Effector CD8-positive, alpha-beta T cell (primary cell): Measurements from ENCODE around the gene MAP2K3.

ENCODE experiments used
- DNase-seq: peaks from one replicate; lab custom pipeline; 2025; lab: John Stamatoyannopoulos, UW
- total RNA-seq, 4 experiments: gene quantifications; one replicate each; lab custom pipeline; 2026; lab: John Stamatoyannopoulos, UW

Gene MAP2K3
- 52.7 to 123 (median 71.9) reads per million in 4 experiments for total RNA-seq

- DNase-seq = peak; percentile 92
Measured at GRCh38 chr17:21284319-21285163, at the start of gene MAP2K3. Gene MAP2K3, plus strand, starts transcription at chr17:21284711. Its CDS starts 210 bp downstream, at chr17:21284921.

GRCh38 chr17:21235921-21236320 lies 48.6 kb upstream of the MAP2K3 start:
- DNase-seq = no peak

GRCh38 chr17:21239680-21240368 lies 44.7 kb upstream of the MAP2K3 start:
- DNase-seq = no peak

- no peak for DNase-seq
Measured at GRCh38 chr17:21240369-21241055, 44.0 kb upstream of the MAP2K3 start.

- DNase-seq = no peak
Measured at GRCh38 chr17:21241564-21241963, 42.9 kb upstream of the MAP2K3 start.

GRCh38 chr17:21242026-21242697 lies 42.3 kb upstream of the MAP2K3 start:
- DNase-seq = no peak

- no peak for DNase-seq
Measured at GRCh38 chr17:21242780-21243515, 41.6 kb upstream of the MAP2K3 start.

GRCh38 chr17:21243516-21244303 lies 40.8 kb upstream of the MAP2K3 start:
- no peak for DNase-seq

GRCh38 chr17:21245639-21246084 lies 38.8 kb upstream of the MAP2K3 start:
- DNase-seq = no peak

- DNase-seq = no peak
Measured at GRCh38 chr17:21246698-21247097, 37.8 kb upstream of the MAP2K3 start.

- no peak for DNase-seq
Measured at GRCh38 chr17:21247552-21248258, 36.8 kb upstream of the MAP2K3 start.

GRCh38 chr17:21248500-21248899 lies 36.0 kb upstream of the MAP2K3 start:
- DNase-seq = no peak

GRCh38 chr17:21249086-21249795 lies 35.3 kb upstream of the MAP2K3 start:
- DNase-seq = no peak

GRCh38 chr17:21249920-21250703 lies 34.4 kb upstream of the MAP2K3 start:
- no peak for DNase-seq

- DNase-seq = no peak
Measured at GRCh38 chr17:21250854-21251253, 33.7 kb upstream of the MAP2K3 start.

- no peak for DNase-seq
Measured at GRCh38 chr17:21251337-21252010, 33.0 kb upstream of the MAP2K3 start.

- no peak for DNase-seq
Measured at GRCh38 chr17:21252289-21252795, 32.2 kb upstream of the MAP2K3 start.
